GM23248 (cell line): ENCODE measurements around the gene KIRREL1.

Source experiments
- EZH2 ChIP-seq: fragments of 200-600 bp; sonication (generic); IDR thresholded peaks from 2 replicates; pipeline ENCODE4 v1.6.1; 2018; ENCODE audit warnings: antibody characterized with exemption, mild to moderate bottlenecking; ENCODE audit not compliant: insufficient read depth, poor library complexity, severe bottlenecking
- EZH2phosphoT487 ChIP-seq: fragments of 200-600 bp; sonication (generic); IDR thresholded peaks from 2 replicates; pipeline ENCODE4 v1.6.1; 2018; ENCODE audit warnings: antibody characterized with exemption, moderate library complexity, mild to moderate bottlenecking, low read depth; ENCODE audit not compliant: insufficient read depth

DNA sequence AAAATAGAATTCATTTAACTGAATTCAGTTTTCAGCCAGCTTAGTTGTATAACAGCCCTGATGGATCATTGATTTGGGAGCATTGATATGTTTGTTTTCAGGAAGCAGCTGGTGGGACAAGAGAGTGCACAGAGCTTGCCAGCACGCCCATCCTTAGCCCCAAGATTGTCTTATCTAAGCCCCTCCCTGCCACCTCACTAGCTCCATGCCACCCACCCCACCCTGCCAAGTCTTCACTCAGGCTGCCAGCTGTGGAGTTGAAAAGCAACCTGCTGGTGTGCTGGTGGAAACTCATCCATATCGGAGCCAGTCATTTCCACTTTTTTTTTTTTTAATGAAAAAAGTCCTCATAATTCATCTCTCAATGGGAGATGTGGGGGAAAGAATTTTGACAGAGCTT, 11.8 kb downstream of the KIRREL1 start:
- TF ChIP-seq EZH2 (no peak), EZH2phosphoT487 (no peak)
